GM18498 (cell line): ENCODE data around the gene ZSCAN25.
"Not testable (repeated sequence)": the region's sequence is repeated elsewhere in the genome, so short reads cannot be mapped to it uniquely, and the experiment has no call there.

Source experiments
- ATAC-seq: cut with Tn5 transposase; IDR thresholded peaks from one replicate; pipeline ENCODE4 v1.9.1; 2021; ENCODE audit warnings: mild to moderate bottlenecking, moderate library complexity; ENCODE audit not compliant: unreplicated experiment

The ZSCAN25 gene

DNA sequence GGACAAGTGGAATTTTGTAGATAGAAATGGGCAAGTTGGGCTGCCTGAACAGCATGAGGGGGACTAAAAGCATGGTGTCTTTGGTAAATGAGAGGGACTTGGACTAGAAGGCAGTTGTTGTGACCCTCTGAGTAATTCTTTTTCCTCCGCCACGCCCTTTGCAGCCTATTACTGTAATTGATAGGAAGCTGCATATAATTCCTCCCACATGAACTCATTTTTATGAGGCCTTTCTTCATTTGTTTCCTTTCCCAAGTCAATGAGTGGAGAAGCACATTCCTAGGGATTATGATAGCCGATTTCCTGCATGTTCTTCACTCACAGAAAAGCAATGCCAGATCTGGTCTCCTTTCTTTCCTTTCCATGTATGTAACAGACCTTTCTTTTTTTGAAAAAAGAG, 27.7 kb downstream of the ZSCAN25 start:
- ATAC-seq = no peak

- no peak for ATAC-seq
These were observed 28.8 kb downstream of the ZSCAN25 start for GRCh38 chr7:99645590-99645989.

DNA sequence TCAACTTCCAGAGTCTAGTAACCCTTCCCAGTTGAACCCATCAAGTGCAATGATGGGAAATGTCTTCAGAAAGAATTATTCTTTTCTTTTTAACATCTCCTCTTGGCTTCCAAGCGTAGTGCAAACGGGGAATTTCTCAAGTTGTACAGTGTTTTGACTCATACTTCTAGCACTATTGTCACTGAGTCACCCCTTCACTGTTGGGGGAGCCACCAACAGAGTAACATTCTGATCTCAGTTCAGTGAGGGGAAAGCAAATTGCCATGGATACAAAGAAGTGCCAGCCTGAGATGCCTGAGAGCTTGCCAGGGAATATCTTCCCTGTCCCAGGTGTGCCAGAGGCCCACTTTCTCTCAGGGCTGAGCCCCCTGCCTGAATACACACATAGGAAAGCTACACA, 32.1 kb downstream of the ZSCAN25 start:
- ATAC-seq = no peak

DNA sequence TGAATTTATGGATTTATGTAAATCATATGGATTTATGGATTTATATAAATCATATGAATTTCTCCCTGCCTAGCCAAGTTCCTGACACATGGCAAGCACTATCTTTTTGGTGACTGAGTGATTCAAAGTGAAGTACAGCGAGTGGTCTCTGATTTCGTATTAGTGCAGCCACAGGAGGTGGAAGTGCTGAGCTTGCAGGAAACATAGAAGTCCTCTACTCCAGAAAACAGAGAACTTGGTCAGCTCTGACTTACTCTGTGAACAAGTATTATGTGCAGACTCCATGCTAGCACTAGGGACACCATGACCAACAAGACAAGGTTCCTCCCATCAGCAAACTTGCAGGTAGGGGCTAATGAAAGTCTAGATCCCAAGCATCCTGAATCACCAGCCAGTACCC, 34.5 kb downstream of the ZSCAN25 start:
- no peak for ATAC-seq

GRCh38 chr7:99652671-99653070, 35.9 kb downstream of the ZSCAN25 start:
- no peak for ATAC-seq

DNA sequence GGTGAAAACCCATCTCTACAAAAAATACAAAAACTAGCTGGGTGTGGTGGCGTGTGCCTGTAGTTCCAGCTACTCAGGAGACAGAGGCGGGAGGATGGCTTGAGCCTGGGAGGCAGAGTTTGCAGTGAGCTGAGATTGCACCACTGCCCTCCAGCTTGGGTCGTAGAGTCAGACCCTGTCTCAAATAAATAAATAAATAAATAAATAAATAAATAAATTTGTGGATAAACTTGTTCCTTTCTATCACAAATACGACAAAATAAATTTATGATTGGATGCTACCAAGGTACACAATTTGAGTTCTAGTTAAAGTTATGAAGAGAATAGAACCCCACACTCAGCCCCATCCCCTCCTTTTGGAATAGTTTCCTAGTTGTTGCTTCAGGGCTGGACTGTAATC, 36.5 kb downstream of the ZSCAN25 start:
- not testable (repeated sequence) for ATAC-seq

DNA sequence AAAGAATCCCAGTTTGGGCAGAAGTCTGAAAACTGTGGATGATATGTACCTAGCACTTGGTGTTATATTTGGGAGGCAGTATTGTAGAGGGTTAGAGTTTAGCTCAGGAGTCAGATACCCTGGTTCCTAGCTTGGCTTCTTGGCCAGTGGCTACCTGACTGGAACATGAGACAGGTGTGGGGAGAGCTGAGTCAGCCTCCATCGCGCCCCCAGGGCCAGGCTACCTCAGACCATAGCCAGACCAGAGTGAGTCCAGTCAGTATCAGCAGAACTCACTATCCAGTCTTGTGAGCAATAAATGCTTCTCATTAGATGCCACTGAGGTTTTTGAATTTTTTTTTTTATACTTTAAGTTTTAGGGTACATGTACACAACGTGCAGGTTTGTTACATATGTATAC, 37.0 kb downstream of the ZSCAN25 start:
- ATAC-seq = no peak

DNA sequence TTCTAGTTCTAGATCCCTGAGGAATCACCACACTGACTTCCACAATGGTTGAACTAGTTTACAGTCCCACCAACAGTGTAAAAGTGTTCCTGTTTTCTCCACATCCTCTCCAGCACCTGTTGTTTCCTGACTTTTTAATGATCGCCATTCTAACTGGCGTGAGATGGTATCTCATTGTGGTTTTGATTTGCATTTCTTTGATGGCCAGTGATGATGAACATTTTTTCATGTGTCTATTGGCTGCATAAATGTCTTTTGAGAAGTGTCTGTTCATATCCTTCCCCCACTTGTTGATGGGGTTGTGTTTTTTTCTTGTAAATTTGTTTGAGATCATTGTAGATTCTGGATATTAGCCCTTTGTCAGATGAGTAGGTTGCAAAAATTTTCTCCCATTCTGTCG, 37.9 kb downstream of the ZSCAN25 start:
- ATAC-seq = not testable (repeated sequence)

- not testable (repeated sequence) for ATAC-seq
These were observed 41.1 kb downstream of the ZSCAN25 start for GRCh38 chr7:99657879-99658278.

GRCh38 chr7:99665312-99666012, 48.7 kb downstream of the ZSCAN25 start:
- ATAC-seq = no peak

GRCh38 chr7:99666013-99666395, 49.3 kb downstream of the ZSCAN25 start:
- no peak for ATAC-seq

DNA sequence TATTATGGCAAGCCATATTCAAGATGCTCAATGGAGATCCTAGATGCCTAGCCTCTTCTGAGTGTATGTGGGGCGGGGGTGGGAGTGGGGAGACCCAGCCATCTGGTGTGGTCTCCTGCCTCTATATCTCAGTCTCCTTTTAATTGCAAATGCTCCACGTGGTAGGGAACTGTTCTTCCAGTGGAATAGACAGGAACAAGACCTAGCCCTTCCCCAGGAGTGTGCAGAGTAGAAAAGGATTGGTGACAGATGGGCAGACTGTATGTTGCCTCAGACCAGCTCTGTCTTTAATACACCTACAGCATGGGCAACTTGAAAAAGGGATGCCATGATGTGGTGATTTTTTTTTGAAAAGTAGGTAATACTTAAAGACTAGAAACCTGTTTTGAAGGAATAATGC, 50.4 kb downstream of the ZSCAN25 start:
- no peak for ATAC-seq

- no peak for ATAC-seq
These were observed 51.8 kb downstream of the ZSCAN25 start for GRCh38 chr7:99668541-99668940.

- ATAC-seq = no peak
These were observed 53.0 kb downstream of the ZSCAN25 start for GRCh38 chr7:99669782-99670181.

- ATAC-seq = no peak
These were observed 55.8 kb downstream of the ZSCAN25 start for GRCh38 chr7:99672573-99672972.

DNA sequence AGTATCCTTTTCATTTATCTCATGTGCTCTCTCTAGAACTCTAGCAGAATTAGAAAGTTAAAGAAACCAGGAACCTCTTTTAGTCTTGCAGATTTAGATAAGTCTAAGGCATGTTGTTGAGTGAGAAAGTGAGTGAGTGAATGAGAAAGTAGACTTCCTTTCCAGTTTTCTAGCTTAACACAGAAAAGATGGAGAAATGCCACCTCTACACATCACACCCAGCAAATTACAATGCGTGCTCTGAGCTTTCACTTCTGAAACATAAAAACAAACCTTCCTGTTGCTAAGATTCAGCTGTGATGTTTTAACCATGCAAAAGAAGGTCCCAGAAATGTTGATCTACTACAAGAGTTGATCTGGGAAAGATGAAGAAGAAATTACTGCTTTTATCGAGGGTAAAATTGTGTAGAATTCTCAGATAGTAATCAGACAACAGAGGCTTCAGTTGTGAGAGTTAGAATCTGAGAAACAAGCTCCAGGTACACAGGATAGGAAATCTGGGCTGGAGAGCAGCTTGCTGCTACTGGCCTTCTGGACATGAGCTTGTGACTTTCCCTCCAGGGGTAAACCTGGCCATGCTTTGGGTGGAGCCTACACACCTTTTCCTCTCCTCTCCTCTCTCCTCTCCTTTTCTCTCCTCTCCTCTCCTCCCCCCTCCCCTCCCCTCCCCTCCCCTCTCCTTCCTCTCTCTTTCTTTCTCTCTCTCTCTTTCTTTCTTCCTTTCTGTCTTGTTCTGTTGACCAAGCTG, 58.4 kb downstream of the ZSCAN25 start:
- no peak for ATAC-seq

GRCh38 chr7:99677013-99677647, 60.4 kb downstream of the ZSCAN25 start:
- no peak for ATAC-seq

DNA sequence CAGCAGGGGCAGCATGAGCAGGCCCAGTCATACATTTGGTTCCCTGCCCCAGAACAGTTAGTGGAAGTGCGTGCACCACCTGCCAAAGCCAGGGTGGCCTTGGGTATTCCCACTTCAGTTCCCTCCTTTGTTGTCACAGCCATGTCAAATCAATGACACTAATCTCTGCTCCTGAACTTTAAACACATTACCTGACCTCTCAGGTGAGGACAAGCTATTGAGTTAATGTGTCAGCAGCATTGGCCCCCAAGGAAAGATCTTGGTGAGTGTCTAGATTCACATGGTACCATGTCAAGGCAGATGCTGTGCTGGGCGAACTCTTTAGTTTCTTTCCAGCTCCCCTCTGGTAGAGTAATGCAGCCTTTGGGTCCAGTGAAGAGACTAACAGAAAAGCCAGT, 60.9 kb downstream of the ZSCAN25 start:
- ATAC-seq = no peak

DNA sequence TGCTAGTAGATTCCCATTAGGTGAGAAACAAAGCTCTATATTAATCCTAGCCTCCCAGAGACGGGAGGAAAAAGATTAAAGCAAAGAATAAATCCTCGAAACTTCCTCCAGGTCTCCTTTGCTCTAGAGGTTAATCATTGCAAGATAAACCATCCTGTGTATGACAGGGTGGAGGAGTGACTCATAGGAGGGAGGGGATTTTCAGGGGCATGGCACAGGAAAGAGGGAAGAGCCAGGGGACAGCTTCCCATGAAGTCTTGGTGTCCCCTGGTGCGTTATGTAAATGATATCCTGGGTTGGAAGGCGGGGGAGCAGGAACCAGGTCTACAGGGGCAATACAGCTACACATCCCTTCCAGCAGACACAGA, 62.3 kb downstream of the ZSCAN25 start:
- ATAC-seq = no peak

DNA sequence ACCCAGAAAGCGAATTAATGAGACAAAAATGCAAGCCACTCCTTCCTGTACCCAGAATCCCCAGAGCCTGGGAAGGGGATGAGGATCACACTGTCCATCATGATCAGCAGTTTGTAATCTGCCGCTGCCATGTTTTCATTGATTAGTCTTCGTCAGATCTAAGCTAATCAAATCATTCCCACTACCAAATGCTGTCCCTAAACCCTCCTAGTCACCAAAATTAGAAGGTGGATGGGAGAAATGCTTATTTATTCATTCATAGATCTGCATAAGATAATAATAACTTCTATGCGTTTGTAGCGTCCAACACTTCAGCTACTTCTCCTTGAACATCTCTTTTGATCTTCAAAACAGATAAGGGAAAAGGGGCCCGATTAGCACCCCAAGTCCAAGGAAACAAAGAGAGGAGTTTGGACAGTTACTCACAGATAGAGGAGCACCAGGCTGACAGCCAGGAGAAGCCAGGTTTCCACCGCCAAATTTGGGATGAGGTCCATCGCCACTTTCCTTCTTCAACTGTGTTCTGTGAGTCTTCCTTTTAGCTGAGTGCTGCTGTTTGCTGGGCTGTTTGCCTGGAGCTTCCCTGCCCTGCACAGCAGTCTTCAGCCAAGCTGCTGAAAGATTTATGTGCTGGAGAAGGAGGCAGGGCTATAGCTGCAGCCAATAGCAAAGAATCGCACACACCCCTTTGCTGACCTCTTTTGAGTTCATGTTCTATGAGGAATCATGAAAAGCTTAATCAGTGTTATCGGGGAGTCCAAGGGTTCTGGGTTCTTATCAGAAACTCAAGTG, 62.9 kb downstream of the ZSCAN25 start, which contains the start of gene CYP3A5:
Gene CYP3A5 (minus strand): TSS at position 597 of the 792 bp plus-strand sequence. CDS start 100 bp downstream, at position 497.
- no peak for ATAC-seq
